Ascending aorta (tissue), 2 donors: Measurements from ENCODE around the gene NBEAL1. TPM values are rescaled to one million over a fixed set of nuclear protein-coding genes. Genes with fewer than 3 reads are reported as not detected.
"Not testable (repeated sequence)": the region's sequence is repeated elsewhere in the genome, so short reads cannot be mapped to it uniquely, and the experiment has no call there.

Experiments used
- DNase-seq, 2 donors: peaks; one replicate each; pipeline ENCODE4 v3.0.0-alpha.2; 2019; ENCODE audit warnings: low spot score in 2 of 2
- H3K27ac ChIP-seq, 2 donors: fragments of 200-600 bp; sonication (generic); one replicate each; pipeline ENCODE4 v1.5.1; 2016 to 2017; ENCODE audit warnings: mild to moderate bottlenecking in 1 of 2
- H3K27me3 ChIP-seq: fragments of 200-600 bp; sonication (generic); one replicate; pipeline ENCODE4 v1.5.1; 2017
- H3K36me3 ChIP-seq, 2 donors: fragments of 200-600 bp; sonication (generic); one replicate each; pipeline ENCODE4 v1.5.1; 2016
- H3K4me1 ChIP-seq, 2 donors: fragments of 200-600 bp; sonication (generic); one replicate each; pipeline ENCODE4 v1.5.1; 2016 to 2017; ENCODE audit warnings: mild to moderate bottlenecking in 1 of 2
- H3K4me3 ChIP-seq, 2 donors: fragments of 200-600 bp; sonication (generic); one replicate each; pipeline ENCODE4 v1.5.1; 2016 to 2017; ENCODE audit warnings: mild to moderate bottlenecking in 1 of 2
- H3K9me3 ChIP-seq, 2 donors: fragments of 200-600 bp; sonication (generic); one replicate each; pipeline ENCODE4 v1.5.1; 2016
- intact Hi-C: fragments of 100-400 bp; cut with DNase I; formaldehyde crosslinking; loops from one replicate; pipeline ENCODE4 v1.15.1; 2023
- total RNA-seq: library from RNA; depleted of rRNA; stranded (reverse); fragments of >200 nt; gene quantifications from one replicate; pipeline ENCODE4 v1.1.0, GENCODE V29; 2016
- TF ChIP-seq, protein P1 (sequence below), 3 experiments: fragments of 200-600 bp in 2 of 3; fragments of 450-650 bp in 1 of 3; sonication (generic) in 2 of 3; IDR thresholded peaks; one replicate each; pipeline ENCODE4 v1.5.1; 2016 to 2019; ENCODE audit warnings: antibody characterized with exemption in 3 of 3, mild to moderate bottlenecking in 1 of 3, moderate library complexity in 1 of 3

The NBEAL1 gene
- total RNA-seq, 1 donor from 2014 or later = 33.0 TPM

DNA sequence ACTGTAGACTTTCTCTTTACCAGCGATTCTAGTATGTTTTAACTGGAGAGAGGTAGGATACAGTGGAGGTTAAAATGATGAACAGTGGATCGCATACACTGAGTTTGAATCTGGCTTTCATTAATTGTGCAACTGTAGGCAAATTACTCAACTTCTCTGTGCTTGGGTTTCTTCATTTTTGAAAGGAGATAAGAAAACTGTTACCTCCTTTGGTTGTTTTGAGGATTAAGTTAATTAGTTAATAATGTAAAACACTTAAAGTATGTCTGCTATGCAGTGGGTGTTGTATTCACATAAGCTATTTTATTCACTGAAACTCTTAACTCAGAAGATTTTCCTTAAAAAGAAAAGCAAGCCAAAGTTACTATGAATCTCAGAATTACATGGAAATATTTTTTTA is 112.3 kb downstream of the NBEAL1 start:
- Histone ChIP-seq H3K36me3 (peaks cover 27 to 63% of the 10 kb centered on the region in 2 donors), H3K4me3 (no peak overlapping the region), H3K27ac (no peak overlapping the region), H3K27me3 (no peaks in the 10 kb centered on the region), H3K4me1 (no peaks in the 10 kb centered on the region), H3K9me3 (no peaks in the 10 kb centered on the region)
- no peak for DNase-seq
- intact Hi-C loops = no loop called here
- TF ChIP-seq, protein P1, sequence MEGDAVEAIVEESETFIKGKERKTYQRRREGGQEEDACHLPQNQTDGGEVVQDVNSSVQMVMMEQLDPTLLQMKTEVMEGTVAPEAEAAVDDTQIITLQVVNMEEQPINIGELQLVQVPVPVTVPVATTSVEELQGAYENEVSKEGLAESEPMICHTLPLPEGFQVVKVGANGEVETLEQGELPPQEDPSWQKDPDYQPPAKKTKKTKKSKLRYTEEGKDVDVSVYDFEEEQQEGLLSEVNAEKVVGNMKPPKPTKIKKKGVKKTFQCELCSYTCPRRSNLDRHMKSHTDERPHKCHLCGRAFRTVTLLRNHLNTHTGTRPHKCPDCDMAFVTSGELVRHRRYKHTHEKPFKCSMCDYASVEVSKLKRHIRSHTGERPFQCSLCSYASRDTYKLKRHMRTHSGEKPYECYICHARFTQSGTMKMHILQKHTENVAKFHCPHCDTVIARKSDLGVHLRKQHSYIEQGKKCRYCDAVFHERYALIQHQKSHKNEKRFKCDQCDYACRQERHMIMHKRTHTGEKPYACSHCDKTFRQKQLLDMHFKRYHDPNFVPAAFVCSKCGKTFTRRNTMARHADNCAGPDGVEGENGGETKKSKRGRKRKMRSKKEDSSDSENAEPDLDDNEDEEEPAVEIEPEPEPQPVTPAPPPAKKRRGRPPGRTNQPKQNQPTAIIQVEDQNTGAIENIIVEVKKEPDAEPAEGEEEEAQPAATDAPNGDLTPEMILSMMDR (IDR thresholded peaks at IDR 0.05) = no peak

DNA sequence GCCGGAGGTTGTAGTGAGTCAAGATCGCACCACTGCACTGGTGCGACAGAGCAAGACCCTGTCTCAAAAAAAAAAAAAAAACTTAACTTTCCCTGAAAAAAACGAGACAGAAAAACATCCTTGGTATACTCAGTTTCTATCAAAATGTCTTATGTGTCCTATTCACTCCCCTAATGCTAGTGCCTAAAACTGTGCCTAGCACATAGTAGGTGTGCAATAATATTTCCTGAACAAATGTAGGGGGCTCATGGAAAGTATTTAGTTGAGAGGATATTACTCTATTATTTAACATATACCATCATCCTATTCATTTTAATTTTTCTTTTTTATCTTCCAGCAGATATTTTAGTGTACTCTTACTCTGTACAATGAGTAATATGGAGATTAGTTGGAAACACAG is 120.4 kb downstream of the NBEAL1 start:
- H3K27me3 ChIP-seq = no peaks in the 10 kb centered on the region
- intact Hi-C loops = no loop called here
- TF ChIP-seq, protein P1 (IDR thresholded peaks at IDR 0.05) = no peak
- H3K9me3 ChIP-seq = no peaks in the 10 kb centered on the region
- no peaks in the 10 kb centered on the region for H3K4me1 ChIP-seq
- DNase-seq = no peak
- H3K36me3 ChIP-seq = peaks cover 33 to 68% of the 10 kb centered on the region in 2 donors
- no peak overlapping the region for H3K27ac ChIP-seq
- no peak overlapping the region for H3K4me3 ChIP-seq

DNA sequence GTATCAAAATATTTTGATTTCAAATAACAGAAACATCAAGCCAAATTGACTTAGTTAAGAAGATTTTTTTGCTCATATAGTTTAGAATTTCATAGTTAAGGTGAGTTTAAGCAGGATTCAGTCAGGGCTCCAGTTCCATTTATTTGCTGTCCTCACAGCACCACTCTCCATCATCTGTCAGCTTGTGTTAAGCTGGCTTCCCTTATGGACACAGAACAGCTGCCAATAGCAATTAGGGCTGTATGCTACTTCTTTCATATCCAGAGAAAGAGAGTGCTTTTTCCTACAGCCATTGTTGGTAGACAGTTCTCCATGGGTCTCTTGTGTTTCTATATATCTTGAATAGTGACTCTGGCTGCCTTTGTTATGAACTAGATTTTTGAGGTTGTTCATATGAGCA is 128.7 kb downstream of the NBEAL1 start:
- peaks cover 43 to 80% of the 10 kb centered on the region in 2 donors for H3K36me3 ChIP-seq

GRCh38 chr2:203149194-203149593 is 134.5 kb downstream of the NBEAL1 start:
- no peaks in the 10 kb centered on the region for H3K27me3 ChIP-seq
- H3K4me1 ChIP-seq = no peaks in the 10 kb centered on the region
- TF ChIP-seq, protein P1 (IDR thresholded peaks at IDR 0.05) = no peak
- H3K27ac ChIP-seq = no peak overlapping the region
- no peaks in the 10 kb centered on the region for H3K9me3 ChIP-seq
- DNase-seq = no peak
- H3K4me3 ChIP-seq = no peak overlapping the region
- intact Hi-C loops = no loop called here
- H3K36me3 ChIP-seq = peaks cover 46 to 80% of the 10 kb centered on the region in 2 donors

More for the DNA sequence above, 128.7 kb downstream of the NBEAL1 start:
- Histone ChIP-seq H3K4me1 (no peaks in the 10 kb centered on the region), H3K4me3 (no peak overlapping the region), H3K9me3 (no peaks in the 10 kb centered on the region), H3K27me3 (no peaks in the 10 kb centered on the region), H3K27ac (no peak overlapping the region)
- TF ChIP-seq, protein P1 (IDR thresholded peaks at IDR 0.05) = no peak
- intact Hi-C loops = no loop called here
- DNase-seq = no peak

- intact Hi-C loops = no loop called here
- Histone ChIP-seq H3K27me3 (no peaks in the 10 kb centered on the region), H3K4me1 (no peaks in the 10 kb centered on the region), H3K4me3 (no peak overlapping the region), H3K27ac (no peak overlapping the region), H3K36me3 (peaks cover 21 to 50% of the 10 kb centered on the region in 2 donors), H3K9me3 (no peaks in the 10 kb centered on the region)
- no peak for DNase-seq
- TF ChIP-seq, protein P1 (IDR thresholded peaks at IDR 0.05) = no peak
These were observed 140.7 kb downstream of the NBEAL1 start for GRCh38 chr2:203155406-203155805.

GRCh38 chr2:203162722-203163121 is 148.0 kb downstream of the NBEAL1 start:
- H3K4me1 ChIP-seq, H3K9me3 ChIP-seq, H3K27me3 ChIP-seq, H3K27ac ChIP-seq, intact Hi-C loops, DNase-seq, H3K4me3 ChIP-seq: not testable (repeated sequence)
- H3K36me3 ChIP-seq = peaks cover 19 to 64% of the 10 kb centered on the region in 2 donors
